ENCODE measurements around the gene PON3. TPM values are rescaled to one million over a fixed set of nuclear protein-coding genes. Genes with fewer than 3 reads are reported as not detected.
A peak's percentile ranks its signal among the peaks of the same experiment; 100 is the strongest.
"Not testable (repeated sequence)": the region's sequence is repeated elsewhere in the genome, so short reads cannot be mapped to it uniquely, and the experiment has no call there.

PON3 gene
- total RNA-seq, 1 experiment from 2014 or later = not detected

- in situ Hi-C loops (cut with HindIII; ENCODE audit: low pct_unique_long_range_greater_than_20kb, low sequenced_read_pairs) = no loop called here
- peak; percentile 45 for DNase-seq (ENCODE audit: low read depth, low spot score)
These were observed 25.8 kb upstream of the PON3 start for GRCh38 chr7:95421847-95422444.

GRCh38 chr7:95421000-95421846 is 25.0 kb upstream of the PON3 start:
- DNase-seq (ENCODE audit: low read depth, low spot score) = no peak
- in situ Hi-C loops (cut with HindIII; ENCODE audit: low pct_unique_long_range_greater_than_20kb, low sequenced_read_pairs) = no loop called here

GRCh38 chr7:95412075-95412474 is 15.9 kb upstream of the PON3 start:
- peak; percentile 83 for DNase-seq (ENCODE audit: low read depth, low spot score)
- in situ Hi-C loops (cut with HindIII; ENCODE audit: low pct_unique_long_range_greater_than_20kb, low sequenced_read_pairs) = no loop called here

GRCh38 chr7:95411666-95412065 is 15.5 kb upstream of the PON3 start:
- peak; percentile 90 for DNase-seq (ENCODE audit: low read depth, low spot score)
- in situ Hi-C loops (cut with HindIII; ENCODE audit: low pct_unique_long_range_greater_than_20kb, low sequenced_read_pairs) = no loop called here

- peak; percentile 79 for DNase-seq (ENCODE audit: low read depth, low spot score)
- in situ Hi-C loops (cut with HindIII; ENCODE audit: low pct_unique_long_range_greater_than_20kb, low sequenced_read_pairs) = no loop called here
These were observed 14.9 kb upstream of the PON3 start for GRCh38 chr7:95411036-95411435.

GRCh38 chr7:95407751-95408150 is 11.6 kb upstream of the PON3 start:
- in situ Hi-C loops (cut with HindIII; ENCODE audit: low pct_unique_long_range_greater_than_20kb, low sequenced_read_pairs) = no loop called here
- DNase-seq (ENCODE audit: low read depth, low spot score) = peak; percentile 80

GRCh38 chr7:95405800-95406199 is 9.6 kb upstream of the PON3 start:
- in situ Hi-C loops (cut with HindIII; ENCODE audit: low pct_unique_long_range_greater_than_20kb, low sequenced_read_pairs) = no loop called here
- no peak for DNase-seq (ENCODE audit: low read depth, low spot score)

DNA sequence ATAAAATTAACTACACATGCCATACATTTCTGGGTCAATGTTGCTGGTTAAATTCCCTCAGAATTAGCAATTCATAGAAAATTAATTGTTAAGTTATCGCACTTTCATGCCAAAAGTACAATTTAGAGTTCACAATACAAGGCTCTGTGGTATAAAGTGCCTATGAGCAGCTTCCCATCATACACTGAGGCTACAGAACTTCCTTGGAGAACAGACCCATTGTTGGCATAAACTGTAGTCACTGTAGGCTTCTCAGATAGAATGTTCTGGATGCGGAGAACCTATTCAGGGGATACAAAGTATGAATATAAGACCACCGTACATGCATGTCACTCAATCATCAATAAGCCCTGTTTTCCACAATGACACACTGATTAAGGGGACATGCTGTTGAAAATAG is 9.0 kb upstream of the PON3 start:
- in situ Hi-C loops (cut with HindIII; ENCODE audit: low pct_unique_long_range_greater_than_20kb, low sequenced_read_pairs) = no loop called here

DNA sequence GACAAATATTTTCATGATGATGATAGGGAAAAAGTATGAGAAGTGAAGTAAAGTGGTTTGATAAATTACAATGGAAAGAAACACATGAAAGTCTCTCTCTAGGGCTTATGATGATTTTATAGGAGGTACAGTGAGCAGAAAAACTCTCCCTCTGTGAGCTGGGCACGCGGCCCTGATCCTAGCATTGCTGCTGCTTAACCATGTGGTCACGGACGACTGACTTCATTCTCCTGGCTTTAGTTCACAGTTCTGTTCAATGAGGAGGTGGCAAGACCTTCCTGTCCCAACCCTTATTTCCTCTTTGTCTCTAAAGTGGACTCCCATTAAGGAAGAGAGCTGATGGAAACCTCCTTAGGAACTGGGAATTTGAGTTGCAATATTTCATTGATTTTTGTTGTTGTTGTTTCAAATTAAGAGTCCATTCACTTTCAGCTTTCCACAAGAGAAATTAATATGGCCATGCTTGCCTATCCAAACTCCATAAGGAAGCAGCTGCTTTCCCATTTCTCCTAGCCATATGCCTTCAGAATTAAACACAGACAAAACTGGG is 8.2 kb upstream of the PON3 start:
- DNase-seq (ENCODE audit: low read depth, low spot score) = no peak
- in situ Hi-C loops (cut with HindIII; ENCODE audit: low pct_unique_long_range_greater_than_20kb, low sequenced_read_pairs) = no loop called here

More for the DNA sequence above, 9.0 kb upstream of the PON3 start:
- DNase-seq (ENCODE audit: low read depth, low spot score) = no peak

- no peak for DNase-seq (ENCODE audit: low read depth, low spot score)
- in situ Hi-C loops (cut with HindIII; ENCODE audit: low pct_unique_long_range_greater_than_20kb, low sequenced_read_pairs) = no loop called here
These were observed 2.2 kb upstream of the PON3 start for GRCh38 chr7:95398155-95398940.

DNA sequence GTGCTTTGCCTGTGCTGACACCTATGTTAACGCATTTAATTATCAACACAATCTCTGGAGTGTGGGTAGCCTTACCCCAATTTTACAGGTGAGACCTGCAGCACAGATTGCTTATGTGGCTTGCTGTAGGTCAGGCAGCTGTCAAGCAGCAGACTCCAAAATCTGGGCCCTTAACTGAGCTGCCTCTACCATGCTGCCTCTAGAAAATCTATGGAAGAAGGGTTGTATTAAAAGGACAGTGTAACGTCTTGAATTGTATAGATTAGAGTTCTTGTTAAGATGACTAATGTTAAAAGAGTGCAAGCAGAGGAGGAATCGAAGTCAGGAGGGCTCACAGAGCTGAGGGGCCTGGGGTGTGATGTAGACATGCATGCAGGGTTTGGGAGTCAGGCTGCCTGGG is 1.2 kb upstream of the PON3 start:
- in situ Hi-C loops (cut with HindIII; ENCODE audit: low pct_unique_long_range_greater_than_20kb, low sequenced_read_pairs) = no loop called here
- DNase-seq (ENCODE audit: low read depth, low spot score) = no peak

- no peak for DNase-seq (ENCODE audit: low read depth, low spot score)
- in situ Hi-C loops (cut with HindIII; ENCODE audit: low pct_unique_long_range_greater_than_20kb, low sequenced_read_pairs) = no loop called here
These were observed 430 bp downstream of the PON3 start for GRCh38 chr7:95395755-95396135.

- in situ Hi-C loops (cut with HindIII; ENCODE audit: low pct_unique_long_range_greater_than_20kb, low sequenced_read_pairs) = no loop called here
These were observed 1.8 kb downstream of the PON3 start for GRCh38 chr7:95394370-95394769.

DNA sequence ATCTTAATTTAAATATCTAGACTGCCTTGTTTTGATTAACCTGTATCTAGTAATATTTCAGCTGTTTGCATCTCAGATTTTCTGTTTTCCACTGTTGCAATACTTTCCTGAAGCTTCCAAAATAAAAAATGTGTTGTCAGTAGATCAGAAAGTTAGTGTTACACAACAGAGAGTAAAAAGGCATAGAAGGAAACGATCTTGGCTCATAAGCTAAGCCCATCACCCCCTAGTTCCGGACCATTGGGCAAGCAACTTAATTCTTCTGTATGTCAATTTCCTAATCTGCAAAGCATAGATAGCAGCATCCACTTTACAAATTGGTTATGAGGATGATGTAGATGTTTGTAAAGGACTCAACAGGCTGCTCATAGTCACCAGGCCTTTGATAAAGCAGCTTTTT is 4.4 kb downstream of the PON3 start:
- in situ Hi-C loops (cut with HindIII; ENCODE audit: low pct_unique_long_range_greater_than_20kb, low sequenced_read_pairs) = no loop called here

More at GRCh38 chr7:95394370-95394769, 1.8 kb downstream of the PON3 start:
- DNase-seq (ENCODE audit: low read depth, low spot score) = no peak

DNA sequence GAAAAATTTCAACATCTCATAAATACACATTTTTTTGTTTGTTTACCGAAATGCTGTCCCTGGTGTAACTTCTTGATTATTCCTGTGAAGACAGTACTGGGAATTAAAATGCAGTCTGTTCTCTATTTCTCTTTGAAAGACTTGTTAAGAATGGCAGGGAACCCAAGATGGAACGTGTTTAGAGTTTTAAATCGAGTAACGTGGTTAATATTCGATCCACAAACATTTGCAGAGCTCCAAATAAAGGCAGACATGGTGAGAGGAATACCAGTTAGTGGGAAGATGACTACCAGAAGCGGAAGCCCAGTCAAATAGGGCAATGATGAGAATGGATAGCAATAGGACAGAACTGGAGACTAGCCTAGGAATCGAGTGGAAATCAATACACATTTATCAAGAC is 6.7 kb downstream of the PON3 start:
- in situ Hi-C loops (cut with HindIII; ENCODE audit: low pct_unique_long_range_greater_than_20kb, low sequenced_read_pairs) = no loop called here
- DNase-seq (ENCODE audit: low read depth, low spot score) = no peak

More for the DNA sequence above, 4.4 kb downstream of the PON3 start:
- DNase-seq (ENCODE audit: low read depth, low spot score) = no peak

GRCh38 chr7:95379457-95379856 is 16.7 kb downstream of the PON3 start:
- in situ Hi-C loops (cut with HindIII; ENCODE audit: low pct_unique_long_range_greater_than_20kb, low sequenced_read_pairs); DNase-seq (ENCODE audit: low read depth, low spot score): not testable (repeated sequence)

DNA sequence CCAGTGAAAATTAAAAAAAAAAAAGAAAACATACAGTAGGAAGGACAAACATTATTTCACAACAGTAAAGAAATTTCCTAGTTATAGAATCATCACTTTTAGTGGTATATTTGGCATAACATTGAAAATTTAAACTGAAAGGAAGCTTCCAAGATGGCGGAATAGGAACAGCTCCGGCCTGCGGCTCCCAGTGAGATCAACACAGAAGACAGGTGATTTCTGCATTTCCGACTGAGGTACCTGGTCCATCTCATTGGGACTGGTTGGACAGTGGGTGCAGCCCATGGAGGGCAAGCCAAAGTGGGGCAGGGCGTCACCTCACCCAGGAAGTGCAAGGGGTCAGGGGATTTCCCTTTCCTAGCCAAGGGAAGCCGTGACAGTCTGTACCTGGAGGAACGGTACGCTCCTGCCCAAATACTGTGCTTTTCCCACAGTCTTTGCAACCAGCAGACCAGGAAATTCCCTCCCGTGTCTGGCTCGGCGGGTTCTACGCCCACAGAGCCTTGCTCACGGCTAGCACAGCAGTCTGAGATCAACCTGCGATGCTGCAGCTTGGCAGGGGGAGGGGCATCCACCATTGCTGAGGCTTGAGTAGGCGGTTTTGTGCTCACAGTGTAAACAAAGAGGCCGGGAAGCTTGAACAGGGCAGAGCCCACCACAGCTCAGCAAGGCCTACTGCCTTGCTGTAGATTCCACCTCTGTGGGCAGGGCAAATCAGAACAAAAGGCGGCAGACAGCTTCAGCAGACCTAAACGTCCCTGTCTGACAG is 19.4 kb downstream of the PON3 start:
- in situ Hi-C loops (cut with HindIII; ENCODE audit: low pct_unique_long_range_greater_than_20kb, low sequenced_read_pairs) = no loop called here
- no peak for DNase-seq (ENCODE audit: low read depth, low spot score)
